22Rv1 (cell line): ENCODE data around the gene OR52E4.

Source experiments
- H3K27ac ChIP-seq: fragments of 450-650 bp; 2 replicates; pipeline ENCODE4 v1.5.1; 2017
- ZFX ChIP-seq: fragments of 450-650 bp; IDR thresholded peaks from 2 replicates; pipeline ENCODE4 v1.6.1; 2017; ENCODE audit warnings: antibody characterized with exemption, borderline replicate concordance
- TF ChIP-seq, protein P1 (sequence below): fragments of 450-650 bp; IDR thresholded peaks from 2 replicates; pipeline ENCODE4 v1.5.1; 2017; ENCODE audit warnings: mild to moderate bottlenecking

Gene OR52E4

DNA sequence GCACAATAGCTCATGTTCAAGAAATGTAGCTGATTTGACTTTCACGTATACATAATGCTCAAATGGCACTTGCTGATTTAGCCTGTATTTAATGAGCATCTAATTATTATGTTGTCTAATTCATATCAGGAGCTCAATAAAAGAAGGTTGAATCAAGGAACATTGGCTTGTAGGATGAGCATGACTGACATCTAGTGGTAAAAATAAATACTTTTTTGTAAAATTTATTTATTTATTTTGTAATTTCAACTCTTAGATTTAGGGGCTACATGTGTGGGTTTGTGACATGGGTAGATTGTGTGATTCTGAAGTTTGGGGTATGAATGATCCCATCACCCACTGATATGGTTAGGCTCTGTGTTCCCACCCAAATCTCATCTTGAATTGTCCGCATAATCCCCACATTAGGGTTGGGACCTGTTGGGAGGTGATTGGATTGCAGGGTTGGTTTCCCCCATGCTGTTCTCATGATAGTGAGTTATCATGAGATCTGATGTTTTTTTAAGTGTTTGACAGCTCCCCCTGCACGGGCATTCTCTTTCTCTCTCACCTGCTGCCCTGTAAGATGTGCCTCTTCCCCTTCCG, 10.9 kb downstream of the OR52E4 start:
- H3K27ac ChIP-seq: no peak overlapping the region
- TF ChIP-seq, protein P1, sequence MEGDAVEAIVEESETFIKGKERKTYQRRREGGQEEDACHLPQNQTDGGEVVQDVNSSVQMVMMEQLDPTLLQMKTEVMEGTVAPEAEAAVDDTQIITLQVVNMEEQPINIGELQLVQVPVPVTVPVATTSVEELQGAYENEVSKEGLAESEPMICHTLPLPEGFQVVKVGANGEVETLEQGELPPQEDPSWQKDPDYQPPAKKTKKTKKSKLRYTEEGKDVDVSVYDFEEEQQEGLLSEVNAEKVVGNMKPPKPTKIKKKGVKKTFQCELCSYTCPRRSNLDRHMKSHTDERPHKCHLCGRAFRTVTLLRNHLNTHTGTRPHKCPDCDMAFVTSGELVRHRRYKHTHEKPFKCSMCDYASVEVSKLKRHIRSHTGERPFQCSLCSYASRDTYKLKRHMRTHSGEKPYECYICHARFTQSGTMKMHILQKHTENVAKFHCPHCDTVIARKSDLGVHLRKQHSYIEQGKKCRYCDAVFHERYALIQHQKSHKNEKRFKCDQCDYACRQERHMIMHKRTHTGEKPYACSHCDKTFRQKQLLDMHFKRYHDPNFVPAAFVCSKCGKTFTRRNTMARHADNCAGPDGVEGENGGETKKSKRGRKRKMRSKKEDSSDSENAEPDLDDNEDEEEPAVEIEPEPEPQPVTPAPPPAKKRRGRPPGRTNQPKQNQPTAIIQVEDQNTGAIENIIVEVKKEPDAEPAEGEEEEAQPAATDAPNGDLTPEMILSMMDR: peak; percentile 77
- TF ChIP-seq ZFX: no peak

DNA sequence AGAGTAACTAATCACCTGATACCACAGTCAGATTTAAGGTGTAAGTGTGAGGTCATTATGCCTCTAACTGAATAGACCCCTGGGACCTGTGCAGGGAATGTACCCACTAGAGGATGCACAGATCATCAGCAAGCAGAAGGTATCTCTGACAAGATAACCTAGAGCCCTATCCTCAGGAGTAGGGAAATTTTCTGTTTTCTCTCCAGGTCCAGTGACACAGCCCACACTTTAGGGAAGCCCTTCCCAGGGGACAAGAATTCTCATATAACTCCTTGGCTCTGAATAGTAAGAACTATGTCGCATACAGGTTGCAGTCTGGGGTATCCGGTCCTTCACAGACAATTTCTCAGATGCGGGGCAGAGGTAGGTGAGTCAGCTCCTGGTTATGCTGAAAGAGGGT, 12.5 kb downstream of the OR52E4 start, which contains the start of gene OR52E5:
OR52E5 (plus strand) TSS at position 301 of the 400 bp plus-strand sequence. CDS start 7,569 bp downstream, outside the sequence.
- TF ChIP-seq, protein P1: no peak
- no peak for TF ChIP-seq ZFX
- H3K27ac ChIP-seq: no peak within 1 kb of the TSS

DNA sequence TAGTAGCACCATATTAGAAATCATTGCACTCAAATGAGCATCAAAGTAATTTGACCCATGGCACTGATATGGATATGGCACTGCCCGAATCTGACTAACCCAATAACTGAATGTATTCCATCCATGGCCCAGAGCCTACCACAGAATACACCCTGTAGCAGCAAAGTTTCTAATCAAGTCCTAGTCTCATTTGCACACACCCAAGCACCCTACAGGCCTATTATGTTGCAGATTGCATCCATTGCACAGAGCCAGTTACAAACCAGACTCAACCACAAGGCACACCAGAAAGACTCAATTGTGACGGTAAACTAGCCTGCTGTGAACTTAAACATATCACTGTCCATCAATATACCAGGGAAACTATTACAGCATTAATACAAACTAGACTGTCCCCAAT, 19.1 kb downstream of the OR52E4 start:
- TF ChIP-seq, protein P1: no peak
- TF ChIP-seq ZFX: no peak
- no peak overlapping the region for H3K27ac ChIP-seq

DNA sequence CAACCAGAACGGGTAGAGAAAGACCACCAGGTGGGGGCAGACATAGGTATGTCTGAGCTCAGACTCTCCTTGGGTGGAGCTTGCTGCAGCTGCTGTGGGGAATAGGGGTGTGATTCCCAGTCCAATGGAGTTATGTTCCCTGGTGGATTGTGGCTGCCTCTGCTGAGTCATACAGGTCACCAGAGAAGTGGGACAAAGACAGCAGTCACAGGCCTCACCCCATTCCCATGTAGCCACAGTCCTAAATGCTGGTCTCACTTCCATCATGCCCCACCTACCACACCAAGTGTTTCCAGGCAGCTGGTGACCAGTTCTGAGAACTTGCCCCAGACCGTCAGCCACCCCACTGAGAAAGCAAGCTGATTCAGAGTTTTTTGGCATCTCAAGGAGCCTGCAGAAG, 30.1 kb downstream of the OR52E4 start:
- TF ChIP-seq, protein P1: no peak
- no peak for TF ChIP-seq ZFX
- H3K27ac ChIP-seq: no peak overlapping the region

DNA sequence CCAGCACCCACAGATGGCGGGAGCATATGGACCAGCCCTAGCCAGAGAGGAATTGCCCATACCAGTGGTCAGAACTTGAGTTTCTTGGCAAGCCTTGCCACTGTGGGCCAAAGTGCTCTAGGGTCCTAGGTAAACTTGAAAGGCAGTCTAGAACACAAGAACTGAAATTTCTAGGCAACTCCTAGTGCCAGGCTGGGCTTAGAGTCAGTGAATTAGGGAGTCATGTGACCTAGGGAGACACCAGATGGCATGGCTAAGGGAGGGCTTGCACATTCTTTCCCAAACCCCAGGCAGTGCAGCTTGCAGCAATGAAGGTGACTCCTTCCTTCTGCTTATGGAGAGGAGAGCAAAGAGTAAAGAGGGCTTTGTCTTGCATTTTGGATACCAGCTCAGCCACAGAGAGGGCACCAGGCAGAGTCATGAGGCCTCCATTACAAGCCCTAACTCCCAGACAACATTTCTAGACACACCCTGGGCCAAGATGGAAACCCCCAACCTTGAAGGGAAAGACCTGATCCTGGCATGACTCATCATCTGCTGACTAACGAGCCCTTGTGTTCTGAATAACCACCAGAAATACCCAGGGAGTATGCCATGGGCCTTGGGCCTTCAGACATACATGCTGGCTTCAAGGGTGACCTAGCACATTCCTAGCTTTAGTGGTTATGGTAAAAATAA, 42.5 kb downstream of the OR52E4 start:
- H3K27ac ChIP-seq: no peak overlapping the region
- TF ChIP-seq ZFX: no peak
- TF ChIP-seq, protein P1: no peak

DNA sequence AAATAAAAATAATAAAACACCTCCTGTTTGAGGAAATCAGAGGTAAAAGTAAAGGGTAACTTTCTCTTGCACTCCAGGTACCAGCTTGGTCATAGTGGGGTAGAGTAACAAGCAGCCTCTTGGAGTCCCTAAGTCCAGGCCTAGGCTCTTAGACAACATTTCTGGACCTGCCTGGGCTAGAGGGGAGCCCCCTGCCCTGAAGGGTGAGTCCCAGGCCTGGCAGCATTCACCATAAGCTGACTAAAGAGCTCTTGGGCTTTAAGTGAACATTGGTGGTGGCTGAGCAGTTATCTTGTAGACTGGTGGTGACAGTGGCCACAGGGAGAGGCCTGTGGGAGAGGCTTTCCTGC, 43.0 kb downstream of the OR52E4 start:
- H3K27ac ChIP-seq: no peak overlapping the region
- TF ChIP-seq, protein P1: no peak

DNA sequence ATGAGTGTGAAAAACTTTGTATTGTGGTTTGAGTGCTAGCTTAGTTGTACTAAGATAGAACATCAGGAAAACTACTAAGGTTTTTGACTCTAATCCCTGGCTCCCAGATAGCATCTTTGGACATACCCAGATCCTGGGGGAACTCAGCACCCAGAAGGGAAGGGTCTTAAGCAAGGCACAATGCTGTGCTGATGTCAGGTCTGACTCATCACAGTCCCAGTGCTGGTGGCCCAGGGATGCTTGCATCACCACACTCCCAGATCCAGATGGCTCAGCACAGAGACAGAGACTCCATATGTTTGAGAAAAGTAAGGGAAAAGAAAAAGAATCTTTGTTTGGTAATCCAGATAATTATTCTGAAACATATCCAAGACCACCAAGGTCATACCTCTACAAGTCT, 43.4 kb downstream of the OR52E4 start:
- H3K27ac ChIP-seq: no peak overlapping the region
- TF ChIP-seq, protein P1: no peak
- TF ChIP-seq ZFX: no peak
